Measurements from ENCODE around the gene CAMSAP1. TPM values are rescaled to one million over a fixed set of nuclear protein-coding genes. Genes with fewer than 3 reads are reported as not detected.

CAMSAP1 gene
- total RNA-seq, 4 donors from 2014 or later: 15.6 to 61.2 (median 43.2) TPM

GRCh38 chr9:135760465-135760864 is 146.9 kb downstream of the CAMSAP1 start:
- no peak overlapping the region for H3K4me3 ChIP-seq
- no peak for TF ChIP-seq POLR2A (IDR thresholded peaks at IDR 0.05)
- TF ChIP-seq, protein P1, sequence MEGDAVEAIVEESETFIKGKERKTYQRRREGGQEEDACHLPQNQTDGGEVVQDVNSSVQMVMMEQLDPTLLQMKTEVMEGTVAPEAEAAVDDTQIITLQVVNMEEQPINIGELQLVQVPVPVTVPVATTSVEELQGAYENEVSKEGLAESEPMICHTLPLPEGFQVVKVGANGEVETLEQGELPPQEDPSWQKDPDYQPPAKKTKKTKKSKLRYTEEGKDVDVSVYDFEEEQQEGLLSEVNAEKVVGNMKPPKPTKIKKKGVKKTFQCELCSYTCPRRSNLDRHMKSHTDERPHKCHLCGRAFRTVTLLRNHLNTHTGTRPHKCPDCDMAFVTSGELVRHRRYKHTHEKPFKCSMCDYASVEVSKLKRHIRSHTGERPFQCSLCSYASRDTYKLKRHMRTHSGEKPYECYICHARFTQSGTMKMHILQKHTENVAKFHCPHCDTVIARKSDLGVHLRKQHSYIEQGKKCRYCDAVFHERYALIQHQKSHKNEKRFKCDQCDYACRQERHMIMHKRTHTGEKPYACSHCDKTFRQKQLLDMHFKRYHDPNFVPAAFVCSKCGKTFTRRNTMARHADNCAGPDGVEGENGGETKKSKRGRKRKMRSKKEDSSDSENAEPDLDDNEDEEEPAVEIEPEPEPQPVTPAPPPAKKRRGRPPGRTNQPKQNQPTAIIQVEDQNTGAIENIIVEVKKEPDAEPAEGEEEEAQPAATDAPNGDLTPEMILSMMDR (IDR thresholded peaks at IDR 0.05): no peak
- H3K4me1 ChIP-seq: no peaks in the 10 kb centered on the region

GRCh38 chr9:135759676-135760300 is 147.6 kb downstream of the CAMSAP1 start:
- TF ChIP-seq POLR2A (IDR thresholded peaks at IDR 0.05): no peak
- TF ChIP-seq, protein P1 (IDR thresholded peaks at IDR 0.05): no peak
- Histone ChIP-seq H3K4me1 (no peaks in the 10 kb centered on the region), H3K4me3 (no peak overlapping the region), H3K27ac (no peak overlapping the region), H3K27me3 (no peaks in the 10 kb centered on the region), H3K9me3 (no peaks in the 10 kb centered on the region), H3K36me3 (no peaks in the 10 kb centered on the region)
- intact Hi-C loops (cut with DNase I; ENCODE audit: low total_unique reads): no loop called here
- no peak for DNase-seq

More at GRCh38 chr9:135760465-135760864, 146.9 kb downstream of the CAMSAP1 start:
- no peaks in the 10 kb centered on the region for H3K36me3 ChIP-seq
- intact Hi-C loops (cut with DNase I; ENCODE audit: low total_unique reads): no loop called here
- no peak overlapping the region for H3K27ac ChIP-seq
- H3K27me3 ChIP-seq: no peaks in the 10 kb centered on the region
- DNase-seq: no peak
- H3K9me3 ChIP-seq: peaks cover 0 to 1% of the 10 kb centered on the region in 2 donors

DNA sequence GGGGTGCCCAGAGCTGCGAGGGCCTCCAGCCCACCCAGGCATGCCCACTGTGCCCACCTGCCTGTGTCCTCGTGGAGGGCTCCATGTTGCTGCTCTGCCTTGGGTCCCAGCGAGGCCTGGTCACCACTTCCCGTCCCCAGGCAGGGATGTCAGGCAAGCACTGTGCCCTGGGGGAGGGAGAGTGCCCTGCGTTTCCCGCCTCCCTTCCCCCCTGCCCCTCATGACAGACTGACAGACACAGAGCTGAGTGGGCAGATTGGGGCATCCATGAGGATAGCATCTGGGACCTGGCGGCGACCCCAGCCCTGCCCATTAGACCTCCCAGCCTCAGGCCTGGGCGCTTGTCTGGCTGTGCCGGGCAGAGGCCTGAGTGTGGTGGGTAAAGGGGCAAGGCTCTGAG is 148.5 kb downstream of the CAMSAP1 start:
- no peaks in the 10 kb centered on the region for H3K27me3 ChIP-seq
- H3K4me3 ChIP-seq: no peak overlapping the region
- no peak for DNase-seq
- H3K9me3 ChIP-seq: no peaks in the 10 kb centered on the region
- H3K36me3 ChIP-seq: no peaks in the 10 kb centered on the region
- TF ChIP-seq POLR2A (IDR thresholded peaks at IDR 0.05): no peak
- TF ChIP-seq, protein P1 (IDR thresholded peaks at IDR 0.05): no peak
- intact Hi-C loops (cut with DNase I; ENCODE audit: low total_unique reads): no loop called here
- no peak overlapping the region for H3K27ac ChIP-seq
- H3K4me1 ChIP-seq: no peaks in the 10 kb centered on the region

Other genes starting within 250 kb of the CAMSAP1 start
- gene LCN9, start 244.2 kb downstream of the CAMSAP1 start, total RNA-seq: not detected
- gene SOHLH1, start 208.1 kb downstream of the CAMSAP1 start, total RNA-seq: not detected
- gene KCNT1, start 205.4 kb downstream of the CAMSAP1 start, total RNA-seq: under 1 TPM in 2 of 4 donors, not detected in 2; 0.28 to 0.52 TPM
- 10 to 100 TPM; 25.1 to 46.1 (median 35.8) TPM for gene UBAC1, start 53.8 kb upstream of the CAMSAP1 start, total RNA-seq
- gene NACC2, start 187.7 kb upstream of the CAMSAP1 start, total RNA-seq: 10 to 100 TPM in 3 of 4 donors, 1 to 10 TPM in 1; 8.2 to 57.5 (median 19.1) TPM
- gene TMEM250, start 211.3 kb upstream of the CAMSAP1 start, total RNA-seq: 10 to 100 TPM; 14.7 to 42.0 (median 28.0) TPM